ENCODE measurements around the gene UBALD1. TPM values are rescaled to one million over a fixed set of nuclear protein-coding genes. Genes with fewer than 3 reads are reported as not detected.

The UBALD1 gene
- total RNA-seq, 1 donor from 2014 or later = 4.6 TPM

DNA sequence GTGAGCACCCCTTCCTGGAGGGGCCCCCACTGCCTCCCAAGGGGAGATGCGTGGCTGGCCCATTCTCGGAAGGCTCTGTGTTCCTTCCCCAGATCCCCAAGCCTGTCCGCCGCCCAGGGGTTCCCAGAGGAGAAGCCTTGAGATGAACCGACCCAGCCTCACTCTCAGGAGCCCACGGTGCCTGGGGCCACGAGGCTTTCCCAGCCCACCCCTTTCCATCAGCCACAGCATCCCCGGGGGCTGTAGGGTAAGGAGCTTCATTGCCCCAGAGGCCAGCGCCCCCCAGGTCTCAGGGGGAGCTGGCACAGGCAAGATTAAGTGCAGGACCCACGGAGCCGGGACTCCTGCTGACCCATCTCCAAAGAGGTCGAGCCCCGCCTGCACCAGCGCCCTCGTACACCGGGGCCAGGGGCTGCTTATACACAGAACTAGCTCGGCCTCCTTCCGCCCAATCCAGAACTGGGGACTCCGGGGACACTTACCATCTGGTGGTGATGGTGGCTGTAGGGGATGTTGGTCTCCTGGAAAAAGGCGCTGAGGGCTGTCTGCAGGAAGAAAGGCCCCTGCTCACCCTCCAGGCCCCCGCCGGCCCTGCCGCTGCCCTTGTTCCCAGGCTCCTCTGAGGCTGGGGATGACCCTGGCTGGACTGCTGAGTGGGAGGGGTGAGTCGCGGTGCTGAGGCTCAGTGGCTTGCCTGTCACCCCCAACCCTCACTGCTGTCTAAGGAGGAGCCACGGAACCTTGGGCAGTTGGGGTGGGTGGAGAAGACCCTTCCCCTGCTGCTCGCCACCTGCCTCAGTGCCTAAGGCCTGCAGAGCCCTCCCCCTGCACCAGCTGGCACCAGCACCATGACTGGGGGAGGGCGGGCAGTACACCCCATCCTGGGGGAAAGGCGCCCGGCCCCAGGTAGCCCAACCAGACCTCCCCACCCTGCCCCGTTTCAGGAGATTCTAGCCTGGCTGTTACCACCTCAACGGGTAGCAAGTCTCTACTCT is 4.4 kb downstream of the UBALD1 start:
- intact Hi-C loops (cut with DNase I) = no loop called here
- TF ChIP-seq, protein P1, sequence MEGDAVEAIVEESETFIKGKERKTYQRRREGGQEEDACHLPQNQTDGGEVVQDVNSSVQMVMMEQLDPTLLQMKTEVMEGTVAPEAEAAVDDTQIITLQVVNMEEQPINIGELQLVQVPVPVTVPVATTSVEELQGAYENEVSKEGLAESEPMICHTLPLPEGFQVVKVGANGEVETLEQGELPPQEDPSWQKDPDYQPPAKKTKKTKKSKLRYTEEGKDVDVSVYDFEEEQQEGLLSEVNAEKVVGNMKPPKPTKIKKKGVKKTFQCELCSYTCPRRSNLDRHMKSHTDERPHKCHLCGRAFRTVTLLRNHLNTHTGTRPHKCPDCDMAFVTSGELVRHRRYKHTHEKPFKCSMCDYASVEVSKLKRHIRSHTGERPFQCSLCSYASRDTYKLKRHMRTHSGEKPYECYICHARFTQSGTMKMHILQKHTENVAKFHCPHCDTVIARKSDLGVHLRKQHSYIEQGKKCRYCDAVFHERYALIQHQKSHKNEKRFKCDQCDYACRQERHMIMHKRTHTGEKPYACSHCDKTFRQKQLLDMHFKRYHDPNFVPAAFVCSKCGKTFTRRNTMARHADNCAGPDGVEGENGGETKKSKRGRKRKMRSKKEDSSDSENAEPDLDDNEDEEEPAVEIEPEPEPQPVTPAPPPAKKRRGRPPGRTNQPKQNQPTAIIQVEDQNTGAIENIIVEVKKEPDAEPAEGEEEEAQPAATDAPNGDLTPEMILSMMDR (IDR thresholded peaks at IDR 0.05) = no peak
- peaks cover 19 to 28% of the 10 kb centered on the region in 2 donors for H3K36me3 ChIP-seq
- peaks cover 19 to 21% of the 10 kb centered on the region in 2 donors for H3K4me1 ChIP-seq
- H3K27me3 ChIP-seq = no peaks in the 10 kb centered on the region
- no peak overlapping the region for H3K4me3 ChIP-seq
- DNase-seq (ENCODE audit: low spot score in 2 of 2) = no peak
- H3K27ac ChIP-seq = no peak overlapping the region
- no peaks in the 10 kb centered on the region for H3K9me3 ChIP-seq

- TF ChIP-seq, protein P1 (IDR thresholded peaks at IDR 0.05) = no peak
- no peak overlapping the region for H3K4me3 ChIP-seq
- no peak for DNase-seq (ENCODE audit: low spot score in 2 of 2)
These were observed 5.3 kb downstream of the UBALD1 start for GRCh38 chr16:4609200-4610010.

DNA sequence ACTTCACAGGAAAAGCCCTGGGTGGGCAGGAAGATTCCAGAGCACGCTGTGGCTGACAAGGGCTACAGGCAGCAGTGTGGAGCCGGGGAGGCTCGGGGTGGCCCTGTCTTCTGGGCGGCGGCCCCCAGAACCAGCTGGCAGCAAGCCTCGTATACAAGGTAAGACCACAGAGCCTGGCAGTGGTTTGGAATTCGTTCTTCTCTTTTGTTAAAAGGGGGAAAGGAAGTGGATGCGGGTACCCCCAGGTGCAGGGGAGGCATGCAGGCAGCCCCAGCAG is 6.0 kb downstream of the UBALD1 start:
- H3K9me3 ChIP-seq = no peaks in the 10 kb centered on the region
- peaks cover 19 to 28% of the 10 kb centered on the region in 2 donors for H3K36me3 ChIP-seq
- no peak overlapping the region for H3K4me3 ChIP-seq
- no peaks in the 10 kb centered on the region for H3K27me3 ChIP-seq
- TF ChIP-seq, protein P1 (IDR thresholded peaks at IDR 0.05) = no peak
- H3K27ac ChIP-seq = no peak overlapping the region
- H3K4me1 ChIP-seq = peaks cover 14 to 15% of the 10 kb centered on the region in 2 donors
- intact Hi-C loops (cut with DNase I) = no loop called here
- no peak for DNase-seq (ENCODE audit: low spot score in 2 of 2)

More at GRCh38 chr16:4609200-4610010, 5.3 kb downstream of the UBALD1 start:
- Histone ChIP-seq H3K27ac (no peak overlapping the region), H3K9me3 (no peaks in the 10 kb centered on the region), H3K27me3 (no peaks in the 10 kb centered on the region), H3K4me1 (peaks cover 14 to 16% of the 10 kb centered on the region in 2 donors), H3K36me3 (peaks cover 19 to 28% of the 10 kb centered on the region in 2 donors)
- intact Hi-C loops (cut with DNase I) = no loop called here

DNA sequence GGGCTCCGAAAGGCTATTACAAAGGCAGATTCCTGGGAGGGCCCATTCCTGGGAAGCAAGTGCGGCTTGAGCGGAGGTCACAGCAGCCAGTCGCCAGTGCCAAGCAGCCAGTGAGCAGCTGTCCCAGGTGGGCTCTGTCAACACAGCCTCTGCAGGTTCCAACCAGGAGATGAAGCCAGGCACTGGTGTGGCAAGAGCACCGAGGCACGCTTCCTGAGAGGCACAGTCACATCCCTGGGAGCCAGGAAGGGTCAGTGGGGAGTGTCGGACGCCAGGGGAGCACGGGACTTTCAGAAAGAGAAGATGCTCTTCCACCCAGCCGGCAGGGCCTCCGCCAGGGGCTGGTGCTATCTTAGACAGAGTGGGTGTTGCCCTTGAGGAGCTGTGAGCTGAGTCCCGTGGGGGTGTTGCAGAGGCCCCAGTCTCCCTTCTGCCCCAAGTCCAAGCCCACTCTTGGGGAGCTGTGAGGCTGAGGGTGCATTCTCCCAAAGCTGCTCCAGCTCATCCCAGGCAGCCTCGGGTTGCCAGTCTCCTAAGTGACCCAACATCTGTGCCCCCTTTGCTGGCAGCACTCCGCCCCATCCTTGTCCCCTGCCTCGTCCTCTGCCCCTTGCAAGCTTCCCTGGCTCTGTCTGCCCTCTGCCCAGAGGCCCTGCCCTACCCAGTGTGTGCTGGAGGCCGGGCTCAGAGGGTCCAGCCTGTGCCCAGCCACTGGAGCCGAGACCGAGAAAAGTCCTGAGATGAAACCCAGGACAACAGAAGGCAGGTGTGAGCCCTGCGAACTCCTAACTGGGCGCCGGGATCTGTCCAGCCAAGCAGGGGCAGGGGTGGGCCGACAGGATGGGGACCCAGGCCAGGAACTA is 6.6 kb downstream of the UBALD1 start:
- intact Hi-C loops (cut with DNase I) = no loop called here
- no peak for DNase-seq (ENCODE audit: low spot score in 2 of 2)
- Histone ChIP-seq H3K27ac (no peak overlapping the region), H3K9me3 (no peaks in the 10 kb centered on the region), H3K27me3 (no peaks in the 10 kb centered on the region), H3K4me3 (no peak overlapping the region), H3K36me3 (peaks cover 19 to 28% of the 10 kb centered on the region in 2 donors), H3K4me1 (peaks cover 9 to 10% of the 10 kb centered on the region in 2 donors)
- TF ChIP-seq, protein P1 (IDR thresholded peaks at IDR 0.05) = no peak

- Histone ChIP-seq H3K4me3 (no peak overlapping the region), H3K4me1 (peaks cover 0 to 3% of the 10 kb centered on the region in 2 donors), H3K27ac (no peak overlapping the region), H3K9me3 (no peaks in the 10 kb centered on the region), H3K36me3 (peaks cover 19 to 28% of the 10 kb centered on the region in 2 donors), H3K27me3 (no peaks in the 10 kb centered on the region)
- intact Hi-C loops (cut with DNase I) = no loop called here
- no peak for DNase-seq (ENCODE audit: low spot score in 2 of 2)
- TF ChIP-seq, protein P1 (IDR thresholded peaks at IDR 0.05) = no peak
These were observed 8.3 kb downstream of the UBALD1 start for GRCh38 chr16:4606354-4606753.

All from ascending aorta (tissue), 2 donors.